ENCODE results near the gene HLCS.

GRCh38 chr21:36735724-36736320, 230.6 kb downstream of the HLCS start:
- no peak for TF ChIP-seq CTCF (IDR thresholded peaks at IDR 0.05; ENCODE audit: extremely low read depth in 1 of 2, insufficient read depth in 1 of 2, low read depth in 1 of 2, low read length in 2 of 2)
- TF ChIP-seq MYC (IDR thresholded peaks at IDR 0.05; ENCODE audit: low read depth, low read length): no peak
- no peak for TF ChIP-seq EZH2 (IDR thresholded peaks at IDR 0.05; ENCODE audit: borderline replicate concordance, low read depth, low read length, severe bottlenecking)
- no peak for TF ChIP-seq JUN (IDR thresholded peaks at IDR 0.05; ENCODE audit: borderline replicate concordance, insufficient read depth, insufficient read length, low read depth)
- TF ChIP-seq POLR2A (IDR thresholded peaks at IDR 0.05; ENCODE audit: low read depth, low read length): no peak
- no peak for TF ChIP-seq MAX (IDR thresholded peaks at IDR 0.05; ENCODE audit: insufficient read depth, insufficient read length)

Data from endothelial cell of umbilical vein (primary cell).